Panc1 (cell line): ENCODE results near the gene FFAR2.

Experiments used
- CTCF ChIP-seq: fragments of 450-650 bp; IDR thresholded peaks from 2 replicates; pipeline ENCODE4 v1.5.1; 2017; ENCODE audit warnings: mild to moderate bottlenecking
- POLR2AphosphoS5 ChIP-seq: IDR thresholded peaks from 2 replicates; pipeline ENCODE4 v1.6.1; 2012; ENCODE audit warnings: mild to moderate bottlenecking, low read depth, low read length, moderate library complexity
- REST ChIP-seq, 2 experiments: IDR thresholded peaks; 2 replicates each; pipeline ENCODE4 v1.6.1; 2011 to 2012; ENCODE audit warnings: low read depth in 2 of 2, control low read depth in 1 of 2, low read length in 1 of 2, mild to moderate bottlenecking in 1 of 2, moderate library complexity in 1 of 2; ENCODE audit not compliant: insufficient read depth in 1 of 2
- SIN3A ChIP-seq: IDR thresholded peaks from 2 replicates; pipeline ENCODE4 v1.6.1; 2012; ENCODE audit warnings: low read depth, mild to moderate bottlenecking, low read length, moderate library complexity, borderline replicate concordance; ENCODE audit not compliant: insufficient read depth

GRCh38 chr19:35498220-35498619, 50.2 kb downstream of the FFAR2 start:
- TF ChIP-seq CTCF (no peak), POLR2AphosphoS5 (no peak), REST (IDR thresholded peaks at IDR 0.05; ENCODE audit: insufficient read depth in 1 of 2, low read depth in 2 of 2, low read length in 1 of 2) (no peak), SIN3A (no peak)
